ENCODE results near the gene LRWD1.
A peak's percentile ranks its signal among the peaks of the same experiment; 100 is the strongest.
"Not testable (repeated sequence)": the region's sequence is repeated elsewhere in the genome, so short reads cannot be mapped to it uniquely, and the experiment has no call there.

LRWD1 gene

GRCh38 chr7:102490529-102491075, 25.8 kb downstream of the LRWD1 start:
- not testable (repeated sequence) for H3K36me3 ChIP-seq; H3K9me3 ChIP-seq (ENCODE audit: severe bottlenecking); H3K4me3 ChIP-seq (ENCODE audit: low read depth, low read length); H3K27ac ChIP-seq; H3K27me3 ChIP-seq (ENCODE audit: insufficient read depth, low read depth, severe bottlenecking)
- DNase-seq = peak; percentile 83

GRCh38 chr7:102493220-102493935, 28.6 kb downstream of the LRWD1 start:
- H3K4me3 ChIP-seq (ENCODE audit: low read depth, low read length); H3K36me3 ChIP-seq; H3K27me3 ChIP-seq (ENCODE audit: insufficient read depth, low read depth, severe bottlenecking); H3K27ac ChIP-seq; DNase-seq; H3K9me3 ChIP-seq (ENCODE audit: severe bottlenecking): not testable (repeated sequence)

GRCh38 chr7:102494026-102494425, 29.2 kb downstream of the LRWD1 start:
- not testable (repeated sequence) for H3K9me3 ChIP-seq (ENCODE audit: severe bottlenecking); H3K27me3 ChIP-seq (ENCODE audit: insufficient read depth, low read depth, severe bottlenecking); DNase-seq; H3K4me3 ChIP-seq (ENCODE audit: low read depth, low read length); H3K36me3 ChIP-seq; H3K27ac ChIP-seq

- not testable (repeated sequence) for H3K4me3 ChIP-seq (ENCODE audit: low read depth, low read length); H3K36me3 ChIP-seq; H3K27ac ChIP-seq; H3K27me3 ChIP-seq (ENCODE audit: insufficient read depth, low read depth, severe bottlenecking); H3K9me3 ChIP-seq (ENCODE audit: severe bottlenecking); DNase-seq
Measured at GRCh38 chr7:102494473-102495149, 29.8 kb downstream of the LRWD1 start.

GRCh38 chr7:102496861-102497260, 32.1 kb downstream of the LRWD1 start:
- DNase-seq; H3K9me3 ChIP-seq (ENCODE audit: severe bottlenecking); H3K36me3 ChIP-seq; H3K27ac ChIP-seq; H3K27me3 ChIP-seq (ENCODE audit: insufficient read depth, low read depth, severe bottlenecking); H3K4me3 ChIP-seq (ENCODE audit: low read depth, low read length): not testable (repeated sequence)

GRCh38 chr7:102497308-102497707, 32.5 kb downstream of the LRWD1 start:
- H3K27ac ChIP-seq; DNase-seq; H3K27me3 ChIP-seq (ENCODE audit: insufficient read depth, low read depth, severe bottlenecking); H3K4me3 ChIP-seq (ENCODE audit: low read depth, low read length); H3K36me3 ChIP-seq; H3K9me3 ChIP-seq (ENCODE audit: severe bottlenecking): not testable (repeated sequence)

GRCh38 chr7:102498321-102498720, 33.5 kb downstream of the LRWD1 start:
- not testable (repeated sequence) for H3K36me3 ChIP-seq; DNase-seq; H3K27me3 ChIP-seq (ENCODE audit: insufficient read depth, low read depth, severe bottlenecking); H3K4me3 ChIP-seq (ENCODE audit: low read depth, low read length); H3K27ac ChIP-seq; H3K9me3 ChIP-seq (ENCODE audit: severe bottlenecking)

GRCh38 chr7:102503141-102503540, 38.4 kb downstream of the LRWD1 start:
- H3K9me3 ChIP-seq (ENCODE audit: severe bottlenecking); H3K27me3 ChIP-seq (ENCODE audit: insufficient read depth, low read depth, severe bottlenecking); H3K36me3 ChIP-seq; H3K4me3 ChIP-seq (ENCODE audit: low read depth, low read length); DNase-seq; H3K27ac ChIP-seq: not testable (repeated sequence)

- not testable (repeated sequence) for H3K4me3 ChIP-seq (ENCODE audit: low read depth, low read length); H3K27me3 ChIP-seq (ENCODE audit: insufficient read depth, low read depth, severe bottlenecking); DNase-seq; H3K27ac ChIP-seq; H3K36me3 ChIP-seq; H3K9me3 ChIP-seq (ENCODE audit: severe bottlenecking)
Measured at GRCh38 chr7:102505298-102506185, 40.8 kb downstream of the LRWD1 start.

- DNase-seq; H3K27ac ChIP-seq; H3K9me3 ChIP-seq (ENCODE audit: severe bottlenecking); H3K27me3 ChIP-seq (ENCODE audit: insufficient read depth, low read depth, severe bottlenecking); H3K36me3 ChIP-seq; H3K4me3 ChIP-seq (ENCODE audit: low read depth, low read length): not testable (repeated sequence)
Measured at GRCh38 chr7:102507410-102508088, 42.8 kb downstream of the LRWD1 start.

- H3K27ac ChIP-seq; H3K4me3 ChIP-seq (ENCODE audit: low read depth, low read length); DNase-seq: not testable (repeated sequence)
Measured at GRCh38 chr7:102510575-102510974, 45.8 kb downstream of the LRWD1 start.

GRCh38 chr7:102511860-102512522, 47.2 kb downstream of the LRWD1 start:
- not testable (repeated sequence) for H3K27me3 ChIP-seq (ENCODE audit: insufficient read depth, low read depth, severe bottlenecking); DNase-seq; H3K4me3 ChIP-seq (ENCODE audit: low read depth, low read length); H3K36me3 ChIP-seq; H3K27ac ChIP-seq; H3K9me3 ChIP-seq (ENCODE audit: severe bottlenecking)

More at GRCh38 chr7:102510575-102510974, 45.8 kb downstream of the LRWD1 start:
- not testable (repeated sequence) for H3K27me3 ChIP-seq (ENCODE audit: insufficient read depth, low read depth, severe bottlenecking); H3K9me3 ChIP-seq (ENCODE audit: severe bottlenecking); H3K36me3 ChIP-seq

- peak overlapping the region; percentile 8 for H3K4me3 ChIP-seq (ENCODE audit: low read depth, low read length)
- H3K27me3 ChIP-seq (ENCODE audit: insufficient read depth, low read depth, severe bottlenecking); H3K27ac ChIP-seq; H3K9me3 ChIP-seq (ENCODE audit: severe bottlenecking); H3K36me3 ChIP-seq: not testable (repeated sequence)
- peak; percentile 70 for DNase-seq
Measured at GRCh38 chr7:102512642-102513221, 47.9 kb downstream of the LRWD1 start.
